AG10803 (cell line): ENCODE results near the gene JADE3.

Experiments
- DNase-seq: peaks from one replicate; pipeline ENCODE4 v3.0.0; 2010; ENCODE audit warnings: low read depth
- H3K4me3 ChIP-seq: 2 replicates; pipeline ENCODE4 v1.5.1; 2011; ENCODE audit warnings: mild to moderate bottlenecking, low read length, control low read depth
- CTCF ChIP-seq: conservative IDR thresholded peaks from 2 replicates; pipeline ENCODE4 v1.5.1; 2011; ENCODE audit warnings: mild to moderate bottlenecking, low read length, control low read depth, inconsistent platforms

Gene JADE3

GRCh38 chrX:46927718-46928117 lies 15.5 kb downstream of the JADE3 start:
- no peak for TF ChIP-seq CTCF
- no peak overlapping the region for H3K4me3 ChIP-seq
- no peak for DNase-seq

GRCh38 chrX:46929439-46930261 lies 17.4 kb downstream of the JADE3 start:
- no peak overlapping the region for H3K4me3 ChIP-seq
- DNase-seq = peak; percentile 34
- TF ChIP-seq CTCF = no peak

- H3K4me3 ChIP-seq = no peak overlapping the region
- no peak for TF ChIP-seq CTCF
- no peak for DNase-seq
Measured at GRCh38 chrX:46935295-46935694, 23.1 kb downstream of the JADE3 start.

- TF ChIP-seq CTCF = no peak
- no peak overlapping the region for H3K4me3 ChIP-seq
- no peak for DNase-seq
Measured at GRCh38 chrX:46938589-46938988, 26.4 kb downstream of the JADE3 start.

- peak; percentile 62 for DNase-seq
Measured at GRCh38 chrX:46941341-46941740, 29.1 kb downstream of the JADE3 start.

GRCh38 chrX:46953137-46953527 lies 40.9 kb downstream of the JADE3 start:
- H3K4me3 ChIP-seq = no peak overlapping the region

More at GRCh38 chrX:46941341-46941740, 29.1 kb downstream of the JADE3 start:
- no peak for TF ChIP-seq CTCF
- H3K4me3 ChIP-seq = no peak overlapping the region

More at GRCh38 chrX:46953137-46953527, 40.9 kb downstream of the JADE3 start:
- TF ChIP-seq CTCF = no peak
- DNase-seq = no peak
